GM21825 (cell line): ENCODE measurements around the gene UBXN4.
"Not testable (repeated sequence)": the region's sequence is repeated elsewhere in the genome, so short reads cannot be mapped to it uniquely, and the experiment has no call there.

Source experiments
- ATAC-seq: cut with Tn5 transposase; IDR thresholded peaks from one replicate; pipeline ENCODE4 v1.9.1; 2021; ENCODE audit warnings: mild to moderate bottlenecking, moderate library complexity; ENCODE audit not compliant: unreplicated experiment

The UBXN4 gene

DNA sequence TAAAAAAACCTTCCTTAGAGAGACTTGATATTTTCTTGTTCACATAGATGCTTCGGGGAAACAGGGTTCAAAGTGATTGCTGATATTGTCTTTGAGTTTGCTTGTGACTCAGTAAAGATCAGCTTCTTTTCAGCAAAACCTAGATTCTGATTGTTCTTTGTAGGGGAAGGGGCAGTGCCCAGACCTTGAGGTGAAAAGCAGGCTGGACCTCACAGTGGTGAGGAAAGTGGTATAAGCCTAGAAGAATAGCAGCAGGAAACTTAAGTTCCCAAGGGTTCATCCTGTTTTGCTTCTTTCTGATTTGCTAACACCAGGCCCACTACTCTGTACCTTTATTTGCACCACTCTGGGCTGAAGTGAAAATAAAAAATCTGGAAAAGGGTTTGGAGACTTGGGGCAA is 20.9 kb downstream of the UBXN4 start:
- ATAC-seq = no peak

DNA sequence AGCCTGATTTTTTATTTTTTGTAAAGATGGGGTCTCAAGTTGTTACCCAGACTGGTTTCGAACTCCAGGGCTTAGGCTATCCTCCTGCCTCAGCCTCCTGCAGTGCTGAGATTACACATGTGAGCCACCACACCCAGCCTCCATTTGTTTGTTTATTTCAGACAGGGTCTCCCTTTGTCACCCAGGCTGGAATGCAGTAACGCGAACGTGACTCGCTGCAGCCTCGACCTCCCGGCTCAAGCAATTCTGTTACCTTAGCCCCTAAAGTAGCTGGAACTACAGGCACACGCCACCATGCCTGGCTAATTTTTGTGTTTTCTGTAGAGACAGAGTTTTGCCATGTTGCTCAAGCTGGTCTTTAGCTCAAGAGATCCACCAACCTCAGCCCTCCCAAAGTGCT is 27.2 kb downstream of the UBXN4 start:
- ATAC-seq = no peak

- no peak for ATAC-seq
Measured at GRCh38 chr2:135773319-135773718, 31.7 kb downstream of the UBXN4 start.

- ATAC-seq = no peak
Measured at GRCh38 chr2:135773917-135774316, 32.3 kb downstream of the UBXN4 start.

DNA sequence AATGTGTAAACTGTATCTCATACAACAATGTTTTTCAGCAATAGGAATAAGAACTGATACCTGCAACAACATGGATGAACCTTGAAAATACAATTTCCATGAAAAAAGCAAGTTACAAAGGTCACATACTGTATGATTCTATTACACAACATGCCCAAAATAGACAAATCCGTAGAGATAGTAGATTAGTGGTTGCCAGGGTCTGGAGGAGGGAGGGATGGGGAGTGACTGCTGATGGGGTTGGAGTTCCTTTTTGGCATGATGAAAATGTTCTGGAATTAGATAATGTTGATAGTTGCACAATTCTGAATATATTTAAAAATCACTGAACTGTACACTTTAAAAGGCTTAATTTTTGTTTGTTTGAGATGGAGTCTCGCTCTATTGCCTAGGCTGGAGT is 33.8 kb downstream of the UBXN4 start:
- no peak for ATAC-seq

DNA sequence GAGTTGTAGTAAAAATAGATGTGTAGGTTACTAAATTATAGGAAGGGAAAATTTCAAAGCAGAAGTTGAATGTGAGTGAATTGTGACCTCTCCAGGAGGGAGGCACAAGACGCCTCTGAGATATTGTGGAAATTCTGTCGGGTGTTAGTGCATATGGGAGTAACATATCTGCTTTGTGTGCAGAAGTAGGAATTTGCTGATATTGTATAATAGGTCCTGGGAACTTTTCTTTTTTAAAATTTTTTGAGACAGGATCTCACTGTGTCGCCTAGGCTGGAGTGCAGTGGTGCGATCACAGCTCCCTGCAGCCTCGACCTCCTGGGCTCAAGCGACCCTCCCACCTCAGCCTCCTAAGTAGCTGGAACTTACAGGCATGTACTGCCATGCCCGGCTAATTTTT is 34.7 kb downstream of the UBXN4 start:
- ATAC-seq = no peak

GRCh38 chr2:135782231-135782630 is 40.6 kb downstream of the UBXN4 start:
- ATAC-seq = no peak

DNA sequence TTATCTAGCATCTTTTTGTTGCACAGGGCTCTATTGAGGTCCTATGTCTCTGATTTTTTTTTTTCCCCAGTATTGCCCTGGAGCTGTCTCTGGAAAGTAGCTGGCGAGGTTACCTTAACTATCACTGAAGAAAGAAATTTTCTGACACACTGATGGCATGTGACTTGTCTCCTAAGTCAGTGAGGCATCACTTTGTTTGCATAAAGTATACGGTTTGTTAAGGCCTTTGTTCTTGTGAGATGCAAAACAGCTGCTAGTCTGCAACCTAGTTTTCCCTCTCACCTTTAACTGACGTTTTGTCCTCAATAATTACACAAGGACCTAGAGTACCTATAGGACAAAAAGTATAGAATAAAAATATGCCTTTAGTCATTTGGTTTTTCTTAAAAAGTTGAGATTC is 41.8 kb downstream of the UBXN4 start:
- peak; percentile 66 for ATAC-seq

- ATAC-seq = no peak
Measured at GRCh38 chr2:135785032-135785431, 43.4 kb downstream of the UBXN4 start.

GRCh38 chr2:135786823-135787222 is 45.2 kb downstream of the UBXN4 start:
- no peak for ATAC-seq

DNA sequence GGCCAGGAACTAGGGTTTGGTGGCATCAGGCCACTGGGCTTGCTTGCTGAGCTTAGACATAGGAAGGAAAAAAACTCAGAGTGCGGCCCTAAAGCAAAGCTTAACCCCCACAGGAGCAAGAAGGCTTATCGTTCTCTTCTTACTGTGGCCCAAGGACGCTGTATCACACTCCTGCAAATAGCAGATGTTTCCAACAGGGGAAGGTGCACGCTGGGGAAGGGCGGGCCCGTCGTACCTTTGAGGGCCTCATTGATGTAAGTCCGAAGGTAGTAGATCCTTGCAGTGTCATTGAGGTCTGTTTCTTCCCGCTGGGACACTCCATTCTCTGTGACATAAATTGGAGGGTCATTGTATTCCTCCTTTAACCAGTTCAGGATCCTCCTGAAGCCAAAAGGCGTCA is 48.8 kb downstream of the UBXN4 start:
- no peak for ATAC-seq

GRCh38 chr2:135791418-135792190 is 49.9 kb downstream of the UBXN4 start:
- ATAC-seq = no peak

GRCh38 chr2:135792401-135793150 is 50.9 kb downstream of the UBXN4 start:
- no peak for ATAC-seq

GRCh38 chr2:135795641-135796040 is 54.0 kb downstream of the UBXN4 start:
- not testable (repeated sequence) for ATAC-seq

- ATAC-seq = no peak
Measured at GRCh38 chr2:135796606-135797005, 55.0 kb downstream of the UBXN4 start.

DNA sequence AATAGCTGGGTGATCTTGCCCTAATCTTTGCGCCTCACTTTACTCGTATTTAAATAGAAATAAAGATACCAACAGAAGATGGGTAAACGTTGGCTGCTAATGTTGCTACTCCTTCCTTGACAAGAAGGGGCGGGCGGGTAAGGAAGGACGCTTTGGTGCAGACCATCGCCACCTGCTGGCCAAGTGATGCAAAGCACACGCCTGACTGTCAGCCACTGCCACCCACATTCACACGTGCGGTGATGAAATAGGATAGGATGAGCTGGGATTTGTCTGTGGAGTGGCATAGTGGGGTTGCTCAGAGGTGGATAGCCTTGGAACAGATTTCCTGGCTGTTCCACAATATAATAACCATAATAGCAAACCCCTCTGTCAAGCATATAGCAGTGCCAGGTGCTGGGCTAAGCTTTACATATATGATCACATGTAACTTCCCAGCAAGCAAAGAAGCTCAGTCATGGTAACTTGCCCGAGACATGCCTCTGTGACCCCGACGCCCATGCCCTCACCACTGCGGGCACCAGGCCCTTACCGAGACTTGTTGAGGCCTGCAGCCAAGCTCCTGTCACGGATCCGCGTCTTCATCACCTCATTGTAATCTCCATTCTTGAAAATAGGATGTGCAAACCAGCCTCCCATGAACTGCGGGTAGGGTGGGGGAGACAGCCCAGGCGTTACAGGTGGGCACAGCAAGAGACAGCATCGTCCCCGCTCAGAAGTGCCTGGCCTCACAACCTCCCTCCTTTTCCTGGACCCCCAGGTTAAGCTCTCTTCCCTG is 56.0 kb downstream of the UBXN4 start:
- ATAC-seq = peak; percentile 60

DNA sequence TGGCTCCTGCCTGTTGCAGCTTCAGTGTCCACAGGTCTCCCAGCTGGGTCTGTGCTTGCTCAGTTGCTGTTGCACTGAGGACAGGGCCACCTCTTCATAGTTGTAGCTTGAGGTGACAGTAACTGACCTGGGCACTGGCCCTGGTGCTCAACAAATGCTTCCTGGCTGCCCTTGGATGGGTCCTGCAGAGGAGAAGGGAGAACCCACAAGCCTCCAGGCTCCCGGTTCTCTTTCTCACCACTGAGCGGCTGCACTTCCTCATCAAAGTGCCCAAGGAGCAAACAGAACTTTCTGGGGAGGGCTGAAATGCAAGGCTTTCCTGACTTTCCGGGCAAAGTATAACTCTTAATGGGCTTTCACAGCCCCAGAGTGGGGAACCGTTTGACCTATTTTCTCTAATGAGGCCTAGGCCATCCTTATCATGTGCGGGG is 56.6 kb downstream of the UBXN4 start:
- no peak for ATAC-seq

DNA sequence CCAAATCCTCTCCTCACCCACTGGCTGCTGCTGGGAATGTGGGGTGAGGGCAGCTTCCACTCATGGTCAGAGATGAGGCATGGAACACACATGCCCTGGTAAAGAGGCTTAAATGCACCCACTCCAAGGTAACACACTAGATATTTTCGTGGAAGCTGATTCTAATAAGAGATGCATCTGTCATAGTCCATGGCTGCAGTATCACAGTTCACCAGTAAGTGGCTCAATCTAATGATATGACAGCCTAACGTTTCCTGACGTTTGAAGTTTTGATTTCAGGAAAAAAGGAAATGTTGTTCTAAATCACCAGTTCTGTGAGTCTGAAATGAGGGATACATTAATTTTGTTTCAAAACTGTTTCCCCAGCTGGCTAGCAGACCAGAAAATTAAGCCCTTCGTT is 57.1 kb downstream of the UBXN4 start:
- no peak for ATAC-seq

- no peak for ATAC-seq
Measured at GRCh38 chr2:135799738-135800137, 58.1 kb downstream of the UBXN4 start.

DNA sequence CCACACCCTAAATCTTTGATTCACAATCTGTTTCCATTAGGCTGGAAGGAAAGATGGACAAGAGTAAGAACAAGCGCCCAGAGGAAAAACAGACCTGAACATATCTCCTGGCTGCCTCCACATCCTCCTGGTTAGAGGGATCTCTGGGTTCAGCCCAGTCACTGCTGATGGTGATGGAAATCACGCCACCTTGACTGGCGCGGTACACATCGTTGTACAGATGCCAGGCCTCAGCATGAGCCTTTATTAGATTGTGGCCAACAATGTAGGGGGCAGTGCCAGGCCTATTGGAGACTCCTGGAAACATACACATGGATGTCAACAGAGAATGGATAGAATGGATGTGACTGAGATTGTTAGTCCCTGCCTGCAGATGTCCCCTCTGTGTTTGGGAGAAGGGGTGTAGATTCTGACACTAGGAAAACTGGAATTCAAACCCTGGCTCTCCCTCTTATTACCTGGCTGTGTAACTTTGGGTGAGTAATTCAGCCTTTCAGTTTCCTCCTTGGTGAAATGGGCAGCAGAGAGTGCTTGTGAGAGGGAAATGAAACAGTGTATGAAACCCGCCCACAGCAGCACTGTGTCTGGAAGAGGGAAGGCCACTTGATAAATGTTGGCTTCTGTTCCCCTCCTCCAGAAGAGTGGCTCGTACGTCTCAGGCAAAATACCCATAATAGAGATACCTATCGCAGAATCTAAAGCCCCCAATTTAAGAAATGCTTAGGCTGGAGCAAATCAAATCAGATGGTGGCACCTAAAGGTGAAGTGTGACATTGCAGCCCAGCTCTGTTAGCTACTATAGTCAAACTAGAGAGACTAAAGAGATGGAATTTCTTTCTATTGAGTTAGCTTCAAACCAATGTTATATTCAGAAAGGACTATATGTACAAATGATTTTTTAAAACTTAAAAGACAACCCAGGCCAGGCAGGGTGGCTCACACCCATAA is 59.1 kb downstream of the UBXN4 start:
- no peak for ATAC-seq
